CD4-positive, alpha-beta T cell treated with Interleukin-15 for 4 hours (primary cell): ENCODE measurements around the gene GALNT10.
"Not testable (repeated sequence)": the region's sequence is repeated elsewhere in the genome, so short reads cannot be mapped to it uniquely, and the experiment has no call there.

ENCODE experiments used
- DNase-seq: peaks from one replicate; pipeline ENCODE4 v3.0.0-alpha.2; 2020; ENCODE audit warnings: low spot score

Gene GALNT10

GRCh38 chr5:154190595-154191304 is at the start of gene GALNT10:
GALNT10 (plus strand) TSS chr5:154190733; CDS start chr5:154190867, 134 bp downstream.
- DNase-seq, result peak; percentile 63

GRCh38 chr5:154141745-154142221 is 48.8 kb upstream of the GALNT10 start:
- DNase-seq, result no peak

- DNase-seq, result no peak
These were observed 47.3 kb upstream of the GALNT10 start for GRCh38 chr5:154143211-154143641.

GRCh38 chr5:154145268-154145667 is 45.3 kb upstream of the GALNT10 start:
- no peak for DNase-seq

- no peak for DNase-seq
These were observed 44.1 kb upstream of the GALNT10 start for GRCh38 chr5:154146409-154146808.

GRCh38 chr5:154147666-154148065 is 42.9 kb upstream of the GALNT10 start:
- DNase-seq, result no peak

GRCh38 chr5:154150471-154150870 is 40.1 kb upstream of the GALNT10 start:
- not testable (repeated sequence) for DNase-seq

GRCh38 chr5:154157483-154158378 is 32.8 kb upstream of the GALNT10 start:
- DNase-seq, result no peak

- DNase-seq, result no peak
These were observed 32.2 kb upstream of the GALNT10 start for GRCh38 chr5:154158379-154158737.

- DNase-seq, result no peak
These were observed 31.2 kb upstream of the GALNT10 start for GRCh38 chr5:154159343-154159742.

GRCh38 chr5:154162539-154163151 is 27.9 kb upstream of the GALNT10 start:
- DNase-seq, result no peak

- DNase-seq, result no peak
These were observed 26.9 kb upstream of the GALNT10 start for GRCh38 chr5:154163327-154164248.

GRCh38 chr5:154164249-154164581 is 26.3 kb upstream of the GALNT10 start:
- DNase-seq, result no peak

GRCh38 chr5:154165886-154166285 is 24.6 kb upstream of the GALNT10 start:
- no peak for DNase-seq

GRCh38 chr5:154166901-154167791 is 23.4 kb upstream of the GALNT10 start:
- no peak for DNase-seq

- DNase-seq, result no peak
These were observed 22.1 kb upstream of the GALNT10 start for GRCh38 chr5:154168395-154168794.

- no peak for DNase-seq
These were observed 17.7 kb upstream of the GALNT10 start for GRCh38 chr5:154172785-154173184.

GRCh38 chr5:154174091-154174490 is 16.4 kb upstream of the GALNT10 start:
- DNase-seq, result no peak

- DNase-seq, result no peak
These were observed 14.4 kb upstream of the GALNT10 start for GRCh38 chr5:154176181-154176580.

GRCh38 chr5:154178661-154179060 is 11.9 kb upstream of the GALNT10 start:
- DNase-seq, result no peak
